ENCODE measurements around the gene ZNF470. TPM values are rescaled to one million over a fixed set of nuclear protein-coding genes. Genes with fewer than 3 reads are reported as not detected.

The ZNF470 gene
- total RNA-seq, 1 donor from 2014 or later: 6.7 TPM

DNA sequence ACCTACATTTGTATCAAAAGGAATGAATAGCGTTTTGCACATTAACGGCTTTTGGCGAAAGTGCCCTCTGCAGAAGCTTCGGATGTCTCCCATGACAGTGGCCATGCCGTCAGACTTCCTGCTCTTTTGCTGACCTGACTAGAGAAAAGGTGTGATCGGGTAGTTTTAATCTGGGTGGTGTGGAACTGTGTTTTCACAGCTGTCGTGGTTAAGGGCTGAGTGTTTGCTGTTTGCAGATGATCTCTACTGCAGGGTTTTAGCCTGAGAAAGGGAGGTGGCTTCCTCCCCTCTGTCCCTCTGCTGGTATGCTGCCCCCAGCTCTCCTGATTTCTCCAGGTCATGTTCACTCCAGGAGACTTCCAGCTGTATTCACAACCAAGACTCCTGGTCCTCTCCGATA lies 50.3 kb downstream of the ZNF470 start:
- no peak overlapping the region for H3K4me2 ChIP-seq
- H3K36me3 Mint-ChIP-seq: peaks cover 84% of the 10 kb centered on the region
- no peaks in the 10 kb centered on the region for H3K27me3 ChIP-seq
- no peaks in the 10 kb centered on the region for H3F3A ChIP-seq (ENCODE audit: low read depth)
- no peak overlapping the region for H3K27ac Mint-ChIP-seq
- H3K4me3 ChIP-seq: no peak overlapping the region
- H3K27ac ChIP-seq: no peak overlapping the region
- H3K9me3 Mint-ChIP-seq: peaks cover 90% of the 10 kb centered on the region
- peaks cover 12% of the 10 kb centered on the region for H3K9me3 ChIP-seq (ENCODE audit: low read depth)
- H3K9ac ChIP-seq: no peak overlapping the region
- no peaks in the 10 kb centered on the region for H3K27me3 Mint-ChIP-seq (ENCODE audit: insufficient read depth, low read depth)
- H3K4me1 Mint-ChIP-seq: no peaks in the 10 kb centered on the region
- TF ChIP-seq EZH2phosphoT487 (IDR thresholded peaks at IDR 0.05) (no peak), EZH2 (IDR thresholded peaks at IDR 0.05) (no peak)
- TF ChIP-seq, protein P1, sequence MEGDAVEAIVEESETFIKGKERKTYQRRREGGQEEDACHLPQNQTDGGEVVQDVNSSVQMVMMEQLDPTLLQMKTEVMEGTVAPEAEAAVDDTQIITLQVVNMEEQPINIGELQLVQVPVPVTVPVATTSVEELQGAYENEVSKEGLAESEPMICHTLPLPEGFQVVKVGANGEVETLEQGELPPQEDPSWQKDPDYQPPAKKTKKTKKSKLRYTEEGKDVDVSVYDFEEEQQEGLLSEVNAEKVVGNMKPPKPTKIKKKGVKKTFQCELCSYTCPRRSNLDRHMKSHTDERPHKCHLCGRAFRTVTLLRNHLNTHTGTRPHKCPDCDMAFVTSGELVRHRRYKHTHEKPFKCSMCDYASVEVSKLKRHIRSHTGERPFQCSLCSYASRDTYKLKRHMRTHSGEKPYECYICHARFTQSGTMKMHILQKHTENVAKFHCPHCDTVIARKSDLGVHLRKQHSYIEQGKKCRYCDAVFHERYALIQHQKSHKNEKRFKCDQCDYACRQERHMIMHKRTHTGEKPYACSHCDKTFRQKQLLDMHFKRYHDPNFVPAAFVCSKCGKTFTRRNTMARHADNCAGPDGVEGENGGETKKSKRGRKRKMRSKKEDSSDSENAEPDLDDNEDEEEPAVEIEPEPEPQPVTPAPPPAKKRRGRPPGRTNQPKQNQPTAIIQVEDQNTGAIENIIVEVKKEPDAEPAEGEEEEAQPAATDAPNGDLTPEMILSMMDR (IDR thresholded peaks at IDR 0.05): no peak
- DNase-seq (ENCODE audit: low spot score): no peak
- peaks cover 14% of the 10 kb centered on the region for H3K36me3 ChIP-seq
- H3K79me2 ChIP-seq (ENCODE audit: low read depth): peaks cover 56% of the 10 kb centered on the region
- H2AFZ ChIP-seq (replicated peaks): no peak overlapping the region
- no peaks in the 10 kb centered on the region for H3K4me1 ChIP-seq
- H3K4me3 Mint-ChIP-seq: no peak overlapping the region
- no peaks in the 10 kb centered on the region for H4K20me1 ChIP-seq (ENCODE audit: low read depth)

DNA sequence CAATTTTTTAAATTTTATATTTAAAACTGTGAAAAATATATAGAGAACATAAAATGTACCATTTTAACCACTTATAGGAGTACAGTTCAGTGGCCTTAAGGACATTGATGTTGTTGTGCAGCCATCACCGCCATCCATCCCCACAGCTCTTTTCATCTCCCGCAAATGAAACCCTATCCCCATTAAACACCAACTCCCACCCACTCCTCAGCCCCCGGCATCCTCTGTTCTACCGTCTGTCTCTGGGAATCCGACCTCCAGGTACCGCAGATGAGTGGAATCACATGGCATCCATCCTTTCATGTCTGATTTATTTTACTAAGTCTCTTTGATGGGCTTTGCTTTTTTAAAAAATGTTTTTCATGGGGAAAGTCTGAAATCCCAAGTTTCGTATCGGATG lies 51.9 kb downstream of the ZNF470 start:
- Mint-ChIP-seq H3K27me3 (ENCODE audit: insufficient read depth, low read depth) (no peaks in the 10 kb centered on the region), H3K27ac (no peak overlapping the region), H3K36me3 (peaks cover 84% of the 10 kb centered on the region), H3K4me3 (no peak overlapping the region), H3K4me1 (no peaks in the 10 kb centered on the region), H3K9me3 (peaks cover 89% of the 10 kb centered on the region)
- no peak overlapping the region for H3K9ac ChIP-seq
- peaks cover 16% of the 10 kb centered on the region for H3K36me3 ChIP-seq
- no peak overlapping the region for H2AFZ ChIP-seq (replicated peaks)
- H4K20me1 ChIP-seq (ENCODE audit: low read depth): no peaks in the 10 kb centered on the region
- H3K27ac ChIP-seq: no peak overlapping the region
- peaks cover 12% of the 10 kb centered on the region for H3K9me3 ChIP-seq (ENCODE audit: low read depth)
- no peak for DNase-seq (ENCODE audit: low spot score)
- no peaks in the 10 kb centered on the region for H3F3A ChIP-seq (ENCODE audit: low read depth)
- peaks cover 44% of the 10 kb centered on the region for H3K79me2 ChIP-seq (ENCODE audit: low read depth)
- no peak overlapping the region for H3K4me2 ChIP-seq
- no peaks in the 10 kb centered on the region for H3K27me3 ChIP-seq
- no peak for TF ChIP-seq EZH2phosphoT487 (IDR thresholded peaks at IDR 0.05)
- TF ChIP-seq, protein P1 (IDR thresholded peaks at IDR 0.05): no peak
- TF ChIP-seq EZH2 (IDR thresholded peaks at IDR 0.05): no peak
- no peaks in the 10 kb centered on the region for H3K4me1 ChIP-seq
- H3K4me3 ChIP-seq: no peak overlapping the region

DNA sequence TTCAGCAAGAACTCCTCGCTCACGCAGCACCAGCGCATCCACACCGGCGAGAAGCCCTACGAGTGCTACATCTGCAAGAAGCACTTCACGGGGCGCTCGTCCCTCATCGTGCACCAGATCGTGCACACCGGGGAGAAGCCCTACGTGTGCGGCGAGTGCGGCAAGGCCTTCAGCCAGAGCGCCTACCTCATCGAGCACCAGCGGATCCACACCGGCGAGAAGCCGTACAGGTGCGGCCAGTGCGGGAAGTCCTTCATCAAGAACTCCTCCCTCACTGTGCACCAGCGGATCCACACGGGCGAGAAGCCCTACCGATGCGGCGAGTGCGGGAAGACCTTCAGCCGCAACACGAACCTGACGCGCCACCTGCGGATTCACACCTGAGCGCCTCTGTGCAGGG lies 55.1 kb downstream of the ZNF470 start:
- Histone ChIP-seq H3K9ac (no peak overlapping the region), H2AFZ (replicated peaks) (no peak overlapping the region), H3K4me3 (no peak overlapping the region), H3K36me3 (peaks cover 8% of the 10 kb centered on the region), H3K79me2 (ENCODE audit: low read depth) (peaks cover 13% of the 10 kb centered on the region), H3K9me3 (ENCODE audit: low read depth) (no peaks in the 10 kb centered on the region), H3K27me3 (no peaks in the 10 kb centered on the region), H3K27ac (no peak overlapping the region), H4K20me1 (ENCODE audit: low read depth) (no peaks in the 10 kb centered on the region), H3K4me2 (no peak overlapping the region), H3F3A (ENCODE audit: low read depth) (no peaks in the 10 kb centered on the region), H3K4me1 (no peaks in the 10 kb centered on the region)
- Mint-ChIP-seq H3K27ac (no peak overlapping the region), H3K27me3 (ENCODE audit: insufficient read depth, low read depth) (peaks cover 4% of the 10 kb centered on the region), H3K36me3 (peaks cover 69% of the 10 kb centered on the region), H3K4me3 (no peak overlapping the region), H3K4me1 (no peaks in the 10 kb centered on the region), H3K9me3 (peaks cover 78% of the 10 kb centered on the region)
- DNase-seq (ENCODE audit: low spot score): no peak
- TF ChIP-seq EZH2phosphoT487 (IDR thresholded peaks at IDR 0.05) (no peak), EZH2 (IDR thresholded peaks at IDR 0.05) (no peak)
- TF ChIP-seq, protein P1 (IDR thresholded peaks at IDR 0.05): no peak

Measured in neural progenitor cell (in vitro differentiated cells).